ENCODE measurements around the gene CDH7.

DNA sequence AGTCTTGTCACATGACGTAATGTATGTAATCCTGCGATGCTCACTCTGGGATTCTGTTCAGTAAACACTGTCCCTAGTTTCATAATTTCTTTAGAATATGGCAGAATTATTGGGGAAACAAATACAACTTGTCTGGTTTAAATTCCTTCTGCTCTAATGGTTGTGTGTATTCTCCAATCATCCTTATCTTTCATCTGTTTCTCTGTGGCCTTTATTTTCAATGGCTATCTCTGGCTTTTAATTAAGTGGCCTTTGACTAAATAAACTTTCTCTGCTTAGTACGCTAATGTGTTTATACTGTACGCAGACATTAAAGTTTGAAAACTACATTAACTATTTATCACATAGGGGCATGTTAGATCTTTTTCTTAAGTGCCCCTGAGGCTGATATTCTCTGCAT, 40.9 kb downstream of the CDH7 start:
- TF ChIP-seq, protein P1, sequence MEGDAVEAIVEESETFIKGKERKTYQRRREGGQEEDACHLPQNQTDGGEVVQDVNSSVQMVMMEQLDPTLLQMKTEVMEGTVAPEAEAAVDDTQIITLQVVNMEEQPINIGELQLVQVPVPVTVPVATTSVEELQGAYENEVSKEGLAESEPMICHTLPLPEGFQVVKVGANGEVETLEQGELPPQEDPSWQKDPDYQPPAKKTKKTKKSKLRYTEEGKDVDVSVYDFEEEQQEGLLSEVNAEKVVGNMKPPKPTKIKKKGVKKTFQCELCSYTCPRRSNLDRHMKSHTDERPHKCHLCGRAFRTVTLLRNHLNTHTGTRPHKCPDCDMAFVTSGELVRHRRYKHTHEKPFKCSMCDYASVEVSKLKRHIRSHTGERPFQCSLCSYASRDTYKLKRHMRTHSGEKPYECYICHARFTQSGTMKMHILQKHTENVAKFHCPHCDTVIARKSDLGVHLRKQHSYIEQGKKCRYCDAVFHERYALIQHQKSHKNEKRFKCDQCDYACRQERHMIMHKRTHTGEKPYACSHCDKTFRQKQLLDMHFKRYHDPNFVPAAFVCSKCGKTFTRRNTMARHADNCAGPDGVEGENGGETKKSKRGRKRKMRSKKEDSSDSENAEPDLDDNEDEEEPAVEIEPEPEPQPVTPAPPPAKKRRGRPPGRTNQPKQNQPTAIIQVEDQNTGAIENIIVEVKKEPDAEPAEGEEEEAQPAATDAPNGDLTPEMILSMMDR (conservative IDR thresholded peaks at IDR 0.05 in 1 of 2, IDR thresholded peaks at IDR 0.05 in 1 of 2; ENCODE audit: extremely low read depth in 1 of 2, insufficient read depth in 1 of 2, low read depth in 1 of 2, low read length in 2 of 2), result no peak
- TF ChIP-seq EZH2 (IDR thresholded peaks at IDR 0.05; ENCODE audit: borderline replicate concordance, low read length), result no peak
